Fibroblast of lung (primary cell): ENCODE measurements around the gene HIVEP3. TPM values are rescaled to one million over a fixed set of nuclear protein-coding genes. Genes with fewer than 3 reads are reported as not detected.

Source experiments
- DNase-seq, 2 donors: peaks; one replicate each; pipeline versions ENCODE4 v3.0.0 to v3.0.0-alpha.2; 2010; ENCODE audit warnings: low read depth in 2 of 2
- H2AFZ ChIP-seq: 2 replicates; pipeline ENCODE4 v1.5.1; 2012; ENCODE audit warnings: low read length, control low read depth, inconsistent platforms
- H3K27ac ChIP-seq: 2 replicates; pipeline ENCODE4 v1.5.1; 2011; ENCODE audit warnings: low read length, control low read depth; ENCODE audit not compliant: insufficient read depth
- H3K27me3 ChIP-seq: 2 replicates; pipeline ENCODE4 v1.5.1; 2011; ENCODE audit warnings: mild to moderate bottlenecking, low read length; ENCODE audit not compliant: control insufficient read depth, insufficient read depth
- H3K36me3 ChIP-seq: 2 replicates; pipeline ENCODE4 v1.5.1; 2011; ENCODE audit warnings: low read length; ENCODE audit not compliant: control insufficient read depth, insufficient read depth
- H3K4me1 ChIP-seq: 2 replicates; pipeline ENCODE4 v1.5.1; 2011; ENCODE audit warnings: low read length; ENCODE audit not compliant: control insufficient read depth, insufficient read depth; ENCODE audit errors: extremely low read depth
- H3K4me2 ChIP-seq: 2 replicates; pipeline ENCODE4 v1.5.1; 2011; ENCODE audit warnings: low read length, control low read depth; ENCODE audit not compliant: insufficient read depth; ENCODE audit errors: extremely low read depth
- H3K4me3 ChIP-seq, 4 experiments: fragments of 200-600 bp in 1 of 4; sonication (generic) in 1 of 4; replicated peaks in 1 of 4; 2 replicates each; pipeline ENCODE4 v1.5.1; 2011 to 2016; ENCODE audit warnings: low read length in 4 of 4, low read depth in 3 of 4, mild to moderate bottlenecking in 3 of 4, control low read depth in 2 of 4, inconsistent platforms in 1 of 4, mixed read lengths in 1 of 4; ENCODE audit not compliant: insufficient read depth in 1 of 4; ENCODE audit errors: control extremely low read depth in 1 of 4
- H3K79me2 ChIP-seq: 2 replicates; pipeline ENCODE4 v1.5.1; 2012; ENCODE audit warnings: mild to moderate bottlenecking, low read length, inconsistent platforms; ENCODE audit not compliant: control insufficient read depth, insufficient read depth
- H3K9ac ChIP-seq: 2 replicates; pipeline ENCODE4 v1.5.1; 2011; ENCODE audit warnings: mild to moderate bottlenecking, low read length, control low read depth; ENCODE audit not compliant: insufficient read depth
- H3K9me3 ChIP-seq: 2 replicates; pipeline ENCODE4 v1.5.1; 2012; ENCODE audit warnings: low read depth, low read length; ENCODE audit not compliant: control insufficient read depth, insufficient read depth
- H4K20me1 ChIP-seq: 2 replicates; pipeline ENCODE4 v1.5.1; 2011; ENCODE audit warnings: low read length; ENCODE audit not compliant: control insufficient read depth, insufficient read depth; ENCODE audit errors: extremely low read depth
- CTCF ChIP-seq, 2 donors: IDR thresholded peaks in 1 of 2; conservative IDR thresholded peaks in 1 of 2; 1 replicate in 1 of 2; 2 replicates in 1 of 2; pipeline ENCODE4 v1.5.1; 2011 to 2012; ENCODE audit warnings: low read length in 2 of 2, control low read depth in 1 of 2, inconsistent platforms in 1 of 2, low read depth in 1 of 2, mild to moderate bottlenecking in 1 of 2
- EZH2 ChIP-seq: IDR thresholded peaks from 2 replicates; pipeline ENCODE4 v1.5.1; 2012; ENCODE audit warnings: low read length, control low read depth, mild to moderate bottlenecking; ENCODE audit errors: missing control alignments
- polyA plus RNA-seq, 2 donors: library from polyadenylated mRNA; depleted of rRNA in 1 of 2; stranded (reverse) in 1 of 2; unstranded in 1 of 2; fragments of >200 nt; gene quantifications; 2 replicates each; pipeline ENCODE4 v1.2.1, GENCODE V29; 2011 to 2012; ENCODE audit warnings: missing spikeins in 1 of 2
- total RNA-seq: library from RNA; depleted of rRNA; stranded (reverse); fragments of >200 nt; gene quantifications from 2 replicates; pipeline ENCODE4 v1.2.1, GENCODE V29; 2014

The HIVEP3 gene
- total and polyA plus RNA-seq, 2 donors (not counting 1 experiment from before 2014, with no cell fraction given), result 0.83 to 3.2 TPM

GRCh38 chr1:41540886-41541591, 377.7 kb downstream of the HIVEP3 start:
- H4K20me1 ChIP-seq, result no peaks in the 10 kb centered on the region
- H3K79me2 ChIP-seq, result no peaks in the 10 kb centered on the region
- H3K4me2 ChIP-seq, result no peak overlapping the region
- H3K27me3 ChIP-seq, result no peaks in the 10 kb centered on the region
- H3K27ac ChIP-seq, result no peak overlapping the region
- TF ChIP-seq CTCF (conservative IDR thresholded peaks at IDR 0.05 in 1 of 2, IDR thresholded peaks at IDR 0.05 in 1 of 2; ENCODE audit: low read depth in 1 of 2, low read length in 2 of 2), result no peak
- TF ChIP-seq EZH2, result no peak
- no peak overlapping the region for H2AFZ ChIP-seq
- DNase-seq, result peak; percentile 9 to 61
- no peaks in the 10 kb centered on the region for H3K9me3 ChIP-seq
- no peaks in the 10 kb centered on the region for H3K36me3 ChIP-seq
- peaks cover 5% of the 10 kb centered on the region for H3K4me1 ChIP-seq
- no peak overlapping the region for H3K9ac ChIP-seq
- H3K4me3 ChIP-seq, result no peak overlapping the region

GRCh38 chr1:41539999-41540398, 378.7 kb downstream of the HIVEP3 start:
- Histone ChIP-seq H3K4me2 (no peak overlapping the region), H3K36me3 (no peaks in the 10 kb centered on the region), H2AFZ (no peak overlapping the region), H3K27ac (no peak overlapping the region), H3K9me3 (no peaks in the 10 kb centered on the region), H3K79me2 (no peaks in the 10 kb centered on the region), H3K27me3 (no peaks in the 10 kb centered on the region), H3K4me1 (peaks cover 5% of the 10 kb centered on the region), H3K4me3 (no peak overlapping the region), H4K20me1 (no peaks in the 10 kb centered on the region), H3K9ac (no peak overlapping the region)
- DNase-seq, result no peak
- TF ChIP-seq EZH2 (no peak), CTCF (conservative IDR thresholded peaks at IDR 0.05 in 1 of 2, IDR thresholded peaks at IDR 0.05 in 1 of 2; ENCODE audit: low read depth in 1 of 2, low read length in 2 of 2) (no peak)

GRCh38 chr1:41539418-41539805, 379.3 kb downstream of the HIVEP3 start:
- Histone ChIP-seq H3K4me3 (no peak overlapping the region), H3K27ac (no peak overlapping the region), H3K9me3 (no peaks in the 10 kb centered on the region), H3K9ac (no peak overlapping the region), H3K4me2 (no peak overlapping the region), H3K79me2 (no peaks in the 10 kb centered on the region), H4K20me1 (no peaks in the 10 kb centered on the region), H3K36me3 (no peaks in the 10 kb centered on the region), H3K27me3 (no peaks in the 10 kb centered on the region), H2AFZ (no peak overlapping the region), H3K4me1 (peaks cover 5% of the 10 kb centered on the region)
- no peak for TF ChIP-seq CTCF (conservative IDR thresholded peaks at IDR 0.05 in 1 of 2, IDR thresholded peaks at IDR 0.05 in 1 of 2; ENCODE audit: low read depth in 1 of 2, low read length in 2 of 2)
- TF ChIP-seq EZH2, result no peak
- no peak for DNase-seq
